ENCODE measurements around the gene SYP.

The SYP gene

DNA sequence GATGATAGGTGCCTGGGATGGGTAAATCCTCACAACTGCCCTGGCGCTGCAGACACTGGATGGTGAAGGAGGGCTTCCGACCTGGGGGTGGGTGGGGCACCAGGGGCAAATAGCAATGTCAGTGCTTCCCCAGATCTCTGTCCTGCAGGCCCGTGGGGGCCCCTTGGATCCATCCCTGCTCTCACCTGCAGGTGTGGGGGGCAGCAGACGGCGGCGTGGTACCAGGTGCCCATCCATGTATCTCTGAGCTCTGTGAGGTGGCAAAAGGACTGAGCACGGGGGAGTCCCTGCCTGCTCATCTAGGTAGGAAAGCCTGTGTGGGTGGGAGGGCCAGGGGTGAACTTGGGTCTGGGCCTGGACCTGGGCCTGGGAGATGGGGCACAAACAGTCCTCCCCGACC, 6.5 kb upstream of the SYP start:
- H3K27ac ChIP-seq (ENCODE audit: low read depth in 2 of 2, low read length in 2 of 2), result no peak overlapping the region
- peaks cover 0 to 1% of the 10 kb centered on the region in 2 donors for H3K27me3 ChIP-seq (ENCODE audit: control insufficient read depth in 2 of 2, insufficient read depth in 2 of 2, low read length in 2 of 2)
- H3K36me3 ChIP-seq (ENCODE audit: control insufficient read depth in 2 of 2, insufficient read depth in 2 of 2, low read length in 2 of 2), result no peaks in the 10 kb centered on the region
- H3K4me1 ChIP-seq (ENCODE audit: control insufficient read depth in 2 of 2, insufficient read depth in 2 of 2, low read length in 2 of 2), result no peaks in the 10 kb centered on the region
- no peaks in the 10 kb centered on the region for H3K9me3 ChIP-seq (ENCODE audit: control insufficient read depth in 2 of 2, low read length in 2 of 2)
- no peak overlapping the region for H3K4me3 ChIP-seq (ENCODE audit: low read length in 2 of 2)
- H3K9ac ChIP-seq (ENCODE audit: low read depth in 1 of 2, low read length in 2 of 2), result no peak overlapping the region

DNA sequence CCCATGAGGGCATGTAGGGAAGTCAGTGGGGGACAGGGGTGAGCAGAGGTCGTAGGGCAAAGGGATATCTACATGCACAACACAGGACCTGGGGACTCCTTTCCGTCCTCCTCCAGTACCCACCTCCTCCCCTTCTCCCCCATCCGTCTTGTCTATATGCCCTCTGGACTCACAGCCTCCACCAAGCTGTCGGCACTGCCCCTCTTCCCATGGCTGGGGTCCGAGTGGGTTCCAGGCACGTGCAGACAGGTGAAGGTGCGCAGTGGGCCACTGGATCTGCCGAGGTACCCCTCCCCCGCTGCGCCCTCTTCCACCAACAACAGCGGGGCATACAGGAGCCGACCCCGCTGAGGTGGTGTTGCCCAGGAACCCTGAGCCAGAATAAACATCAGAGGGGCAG, 5.5 kb upstream of the SYP start:
- no peaks in the 10 kb centered on the region for H3K9me3 ChIP-seq (ENCODE audit: control insufficient read depth in 2 of 2, low read length in 2 of 2)
- no peak overlapping the region for H3K4me3 ChIP-seq (ENCODE audit: low read length in 2 of 2)
- peaks cover 0 to 1% of the 10 kb centered on the region in 2 donors for H3K27me3 ChIP-seq (ENCODE audit: control insufficient read depth in 2 of 2, insufficient read depth in 2 of 2, low read length in 2 of 2)
- peaks cover 0 to 3% of the 10 kb centered on the region in 2 donors for H3K4me1 ChIP-seq (ENCODE audit: control insufficient read depth in 2 of 2, insufficient read depth in 2 of 2, low read length in 2 of 2)
- H3K36me3 ChIP-seq (ENCODE audit: control insufficient read depth in 2 of 2, insufficient read depth in 2 of 2, low read length in 2 of 2), result no peaks in the 10 kb centered on the region
- no peak overlapping the region for H3K27ac ChIP-seq (ENCODE audit: low read depth in 2 of 2, low read length in 2 of 2)
- H3K9ac ChIP-seq (ENCODE audit: low read depth in 1 of 2, low read length in 2 of 2), result no peak overlapping the region

- H3K9ac ChIP-seq (ENCODE audit: low read depth in 1 of 2, low read length in 2 of 2), result no peak overlapping the region
These were observed 4.7 kb upstream of the SYP start for GRCh38 chrX:49204709-49205108.

DNA sequence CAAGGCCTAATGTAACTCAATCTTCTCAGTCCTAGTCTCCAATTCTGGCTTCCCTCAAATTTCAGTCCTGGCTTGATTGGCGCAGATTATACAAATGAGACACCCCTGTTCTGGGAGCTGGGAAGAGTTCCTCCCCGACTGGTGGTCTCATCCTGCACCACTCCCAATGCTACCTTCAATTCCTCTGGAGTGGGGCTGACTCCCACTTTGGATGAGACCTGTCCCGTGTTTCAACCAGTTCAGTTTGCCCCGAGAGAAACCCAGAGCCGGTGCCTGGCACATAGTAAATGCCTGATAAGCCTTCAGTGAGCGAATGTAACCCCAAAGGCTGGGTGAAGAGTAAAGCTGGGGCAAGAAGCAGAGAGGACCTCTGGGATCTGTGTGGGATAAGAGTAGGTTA, 4.0 kb upstream of the SYP start:
- H3K9me3 ChIP-seq (ENCODE audit: control insufficient read depth in 2 of 2, low read length in 2 of 2), result no peaks in the 10 kb centered on the region
- no peak overlapping the region for H3K4me3 ChIP-seq (ENCODE audit: low read length in 2 of 2)
- H3K27ac ChIP-seq (ENCODE audit: low read depth in 2 of 2, low read length in 2 of 2), result no peak overlapping the region
- H3K4me1 ChIP-seq (ENCODE audit: control insufficient read depth in 2 of 2, insufficient read depth in 2 of 2, low read length in 2 of 2), result peaks cover 0 to 3% of the 10 kb centered on the region in 2 donors
- H3K9ac ChIP-seq (ENCODE audit: low read depth in 1 of 2, low read length in 2 of 2), result no peak overlapping the region
- H3K27me3 ChIP-seq (ENCODE audit: control insufficient read depth in 2 of 2, insufficient read depth in 2 of 2, low read length in 2 of 2), result peaks cover 2% of the 10 kb centered on the region in 2 donors
- no peaks in the 10 kb centered on the region for H3K36me3 ChIP-seq (ENCODE audit: control insufficient read depth in 2 of 2, insufficient read depth in 2 of 2, low read length in 2 of 2)

More at GRCh38 chrX:49204709-49205108, 4.7 kb upstream of the SYP start:
- no peaks in the 10 kb centered on the region for H3K36me3 ChIP-seq (ENCODE audit: control insufficient read depth in 2 of 2, insufficient read depth in 2 of 2, low read length in 2 of 2)
- peaks cover 0 to 3% of the 10 kb centered on the region in 2 donors for H3K4me1 ChIP-seq (ENCODE audit: control insufficient read depth in 2 of 2, insufficient read depth in 2 of 2, low read length in 2 of 2)
- H3K27ac ChIP-seq (ENCODE audit: low read depth in 2 of 2, low read length in 2 of 2), result no peak overlapping the region
- H3K4me3 ChIP-seq (ENCODE audit: low read length in 2 of 2), result no peak overlapping the region
- H3K9me3 ChIP-seq (ENCODE audit: control insufficient read depth in 2 of 2, low read length in 2 of 2), result no peaks in the 10 kb centered on the region
- H3K27me3 ChIP-seq (ENCODE audit: control insufficient read depth in 2 of 2, insufficient read depth in 2 of 2, low read length in 2 of 2), result peaks cover 0 to 1% of the 10 kb centered on the region in 2 donors

- Histone ChIP-seq H3K9ac (ENCODE audit: low read depth in 1 of 2, low read length in 2 of 2) (no peak overlapping the region), H3K9me3 (ENCODE audit: control insufficient read depth in 2 of 2, low read length in 2 of 2) (no peaks in the 10 kb centered on the region), H3K4me3 (ENCODE audit: low read length in 2 of 2) (no peak overlapping the region), H3K27ac (ENCODE audit: low read depth in 2 of 2, low read length in 2 of 2) (no peak overlapping the region), H3K27me3 (ENCODE audit: control insufficient read depth in 2 of 2, insufficient read depth in 2 of 2, low read length in 2 of 2) (peaks cover 3 to 5% of the 10 kb centered on the region in 2 donors), H3K4me1 (ENCODE audit: control insufficient read depth in 2 of 2, insufficient read depth in 2 of 2, low read length in 2 of 2) (peaks cover 0 to 3% of the 10 kb centered on the region in 2 donors), H3K36me3 (ENCODE audit: control insufficient read depth in 2 of 2, insufficient read depth in 2 of 2, low read length in 2 of 2) (no peaks in the 10 kb centered on the region)
These were observed 3.5 kb upstream of the SYP start for GRCh38 chrX:49203536-49203935.

DNA sequence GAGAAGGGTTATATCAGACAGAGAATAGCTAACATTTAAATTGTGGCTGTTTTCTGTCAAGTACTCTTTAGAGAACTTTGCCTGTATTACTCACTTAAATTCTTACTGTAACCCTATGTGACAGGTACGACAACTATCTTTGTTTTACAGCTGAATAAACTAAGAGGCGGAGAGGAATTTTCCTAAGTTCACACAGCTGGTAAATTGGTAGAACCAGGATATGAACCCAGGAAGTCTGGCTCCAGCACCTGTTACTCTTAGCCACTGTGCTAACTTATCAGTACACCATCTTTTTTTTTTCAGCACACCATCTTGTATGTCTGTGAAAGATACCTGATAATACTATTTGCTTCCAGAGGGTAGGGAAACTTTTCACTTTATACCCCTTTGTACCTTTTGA, 2.0 kb upstream of the SYP start:
- Histone ChIP-seq H3K4me1 (ENCODE audit: control insufficient read depth in 2 of 2, insufficient read depth in 2 of 2, low read length in 2 of 2) (peaks cover 0 to 3% of the 10 kb centered on the region in 2 donors), H3K27ac (ENCODE audit: low read depth in 2 of 2, low read length in 2 of 2) (no peak overlapping the region), H3K27me3 (ENCODE audit: control insufficient read depth in 2 of 2, insufficient read depth in 2 of 2, low read length in 2 of 2) (peaks cover 5 to 7% of the 10 kb centered on the region in 2 donors), H3K9me3 (ENCODE audit: control insufficient read depth in 2 of 2, low read length in 2 of 2) (no peaks in the 10 kb centered on the region), H3K4me3 (ENCODE audit: low read length in 2 of 2) (no peak overlapping the region), H3K9ac (ENCODE audit: low read depth in 1 of 2, low read length in 2 of 2) (no peak overlapping the region), H3K36me3 (ENCODE audit: control insufficient read depth in 2 of 2, insufficient read depth in 2 of 2, low read length in 2 of 2) (no peaks in the 10 kb centered on the region)

GRCh38 chrX:49199315-49199595, 738 bp downstream of the SYP start:
- Histone ChIP-seq H3K9me3 (ENCODE audit: control insufficient read depth in 2 of 2, low read length in 2 of 2) (no peaks in the 10 kb centered on the region), H3K27ac (ENCODE audit: low read depth in 2 of 2, low read length in 2 of 2) (no peak overlapping the region), H3K4me1 (ENCODE audit: control insufficient read depth in 2 of 2, insufficient read depth in 2 of 2, low read length in 2 of 2) (peaks cover 0 to 3% of the 10 kb centered on the region in 2 donors), H3K27me3 (ENCODE audit: control insufficient read depth in 2 of 2, insufficient read depth in 2 of 2, low read length in 2 of 2) (peaks cover 5% of the 10 kb centered on the region in 2 donors), H3K4me3 (ENCODE audit: low read length in 2 of 2) (no peak overlapping the region), H3K36me3 (ENCODE audit: control insufficient read depth in 2 of 2, insufficient read depth in 2 of 2, low read length in 2 of 2) (no peaks in the 10 kb centered on the region), H3K9ac (ENCODE audit: low read depth in 1 of 2, low read length in 2 of 2) (no peak overlapping the region)

DNA sequence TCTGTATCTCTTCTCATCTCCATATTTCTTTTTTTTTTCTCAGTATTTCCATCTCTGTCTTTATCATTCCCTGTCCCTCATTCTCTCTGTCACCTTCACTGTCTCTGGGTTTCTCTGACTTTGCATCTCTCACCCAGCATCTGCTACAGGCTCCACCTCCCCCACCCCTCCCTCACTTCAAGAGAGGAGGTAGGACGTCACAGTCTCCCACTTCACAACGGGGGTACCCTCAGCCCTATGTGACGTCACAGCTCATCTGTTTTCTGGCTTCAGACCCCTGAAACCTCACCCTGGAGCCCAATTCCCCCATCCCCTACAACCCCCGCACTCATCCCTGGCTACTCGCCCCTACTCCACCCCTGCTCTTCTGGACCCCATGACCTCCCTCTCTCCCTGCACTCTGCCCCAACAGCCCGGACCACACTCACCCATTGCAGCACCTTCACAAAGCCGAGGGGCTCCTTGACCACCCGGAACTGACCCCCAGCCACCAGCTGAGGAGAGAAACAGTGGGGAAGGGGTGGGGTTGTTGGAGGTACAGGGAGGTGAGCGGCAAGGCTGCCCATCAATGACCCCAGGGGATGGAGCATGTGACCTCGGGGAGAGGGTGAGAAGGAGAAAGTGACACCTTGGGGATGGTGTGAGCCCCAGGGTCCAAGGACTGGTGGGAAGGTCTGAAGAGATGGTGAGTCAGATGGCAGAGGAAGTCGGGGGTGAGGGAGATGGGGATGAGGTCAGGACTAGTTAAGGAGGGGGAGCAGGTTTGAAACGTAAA, 1.3 kb downstream of the SYP start:
- no peaks in the 10 kb centered on the region for H3K36me3 ChIP-seq (ENCODE audit: control insufficient read depth in 2 of 2, insufficient read depth in 2 of 2, low read length in 2 of 2)
- H3K27me3 ChIP-seq (ENCODE audit: control insufficient read depth in 2 of 2, insufficient read depth in 2 of 2, low read length in 2 of 2), result peaks cover 5% of the 10 kb centered on the region in 2 donors
- H3K27ac ChIP-seq (ENCODE audit: low read depth in 2 of 2, low read length in 2 of 2), result no peak overlapping the region
- peaks cover 0 to 3% of the 10 kb centered on the region in 2 donors for H3K4me1 ChIP-seq (ENCODE audit: control insufficient read depth in 2 of 2, insufficient read depth in 2 of 2, low read length in 2 of 2)
- H3K4me3 ChIP-seq (ENCODE audit: low read length in 2 of 2), result no peak overlapping the region
- no peak overlapping the region for H3K9ac ChIP-seq (ENCODE audit: low read depth in 1 of 2, low read length in 2 of 2)
- no peaks in the 10 kb centered on the region for H3K9me3 ChIP-seq (ENCODE audit: control insufficient read depth in 2 of 2, low read length in 2 of 2)

DNA sequence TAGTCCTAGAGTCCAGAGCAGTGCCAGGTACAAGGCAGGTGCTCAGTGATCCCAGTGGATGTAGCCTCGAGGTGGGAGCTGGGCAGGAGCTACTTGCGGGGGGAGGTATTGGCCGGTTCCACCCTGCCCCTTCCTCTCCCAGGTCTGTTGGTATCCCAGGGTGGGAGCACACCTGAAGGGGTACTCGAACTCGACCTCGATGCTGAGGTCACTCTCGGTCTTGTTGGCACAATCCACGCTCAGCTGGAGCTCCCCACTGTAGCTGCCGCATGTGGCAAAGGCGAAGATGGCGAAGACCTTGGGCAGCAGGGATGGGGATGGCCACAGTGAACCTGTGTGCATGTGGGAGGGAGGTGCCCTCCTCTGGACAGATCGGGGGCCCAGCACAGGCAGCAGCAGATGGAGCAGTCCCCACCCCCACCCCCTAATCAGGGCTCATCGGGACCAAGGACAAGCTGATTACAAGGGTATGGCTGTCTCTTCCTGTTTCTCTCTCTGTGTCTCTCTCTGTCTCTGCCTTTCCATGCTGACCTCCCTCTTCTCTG, 2.4 kb downstream of the SYP start:
- Histone ChIP-seq H3K36me3 (ENCODE audit: control insufficient read depth in 2 of 2, insufficient read depth in 2 of 2, low read length in 2 of 2) (no peaks in the 10 kb centered on the region), H3K27me3 (ENCODE audit: control insufficient read depth in 2 of 2, insufficient read depth in 2 of 2, low read length in 2 of 2) (peaks cover 5% of the 10 kb centered on the region in 2 donors), H3K4me1 (ENCODE audit: control insufficient read depth in 2 of 2, insufficient read depth in 2 of 2, low read length in 2 of 2) (peaks cover 0 to 3% of the 10 kb centered on the region in 2 donors), H3K9me3 (ENCODE audit: control insufficient read depth in 2 of 2, low read length in 2 of 2) (no peaks in the 10 kb centered on the region), H3K9ac (ENCODE audit: low read depth in 1 of 2, low read length in 2 of 2) (no peak overlapping the region), H3K27ac (ENCODE audit: low read depth in 2 of 2, low read length in 2 of 2) (no peak overlapping the region), H3K4me3 (ENCODE audit: low read length in 2 of 2) (no peak overlapping the region)

DNA sequence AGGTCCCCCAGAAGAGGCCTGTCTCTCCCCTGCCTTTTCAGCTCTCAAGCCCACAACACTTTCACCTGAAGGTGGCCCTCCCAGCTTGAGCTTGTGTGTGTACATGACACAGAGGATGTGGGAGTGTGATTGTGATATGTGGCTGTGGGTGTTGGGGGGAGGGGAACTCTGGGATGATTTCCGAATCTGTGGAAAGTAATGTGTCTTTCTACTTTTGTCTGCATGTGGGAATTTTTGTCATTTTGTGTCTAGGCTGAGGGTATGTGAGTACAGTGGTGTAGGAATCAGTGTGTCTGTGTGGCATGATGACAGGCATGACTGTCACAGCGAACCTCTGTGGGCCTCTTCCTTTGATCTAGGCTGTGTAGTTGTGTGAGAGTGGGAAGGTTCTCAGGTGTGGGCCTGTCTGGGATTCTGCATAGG, 6.4 kb downstream of the SYP start:
- Histone ChIP-seq H3K9ac (ENCODE audit: low read depth in 1 of 2, low read length in 2 of 2) (no peak overlapping the region), H3K27me3 (ENCODE audit: control insufficient read depth in 2 of 2, insufficient read depth in 2 of 2, low read length in 2 of 2) (peaks cover 0 to 3% of the 10 kb centered on the region in 2 donors), H3K36me3 (ENCODE audit: control insufficient read depth in 2 of 2, insufficient read depth in 2 of 2, low read length in 2 of 2) (no peaks in the 10 kb centered on the region), H3K27ac (ENCODE audit: low read depth in 2 of 2, low read length in 2 of 2) (no peak overlapping the region), H3K9me3 (ENCODE audit: control insufficient read depth in 2 of 2, low read length in 2 of 2) (no peaks in the 10 kb centered on the region), H3K4me3 (ENCODE audit: low read length in 2 of 2) (no peak overlapping the region), H3K4me1 (ENCODE audit: control insufficient read depth in 2 of 2, insufficient read depth in 2 of 2, low read length in 2 of 2) (no peaks in the 10 kb centered on the region)

All from mucosa of rectum (tissue), 2 donors.